Activated CD4-positive, CD25-positive, alpha-beta regulatory T cell treated with anti-CD3 and anti-CD28 coated beads, Interleukin-2, amount 50 U/mL, for 24 hours (primary cell): Measurements from ENCODE around the gene MYLIP.

Experiments used
- ATAC-seq, 2 donors: fragments of 150-1000 bp; cut with Tn5 transposase; one replicate each; pipeline ENCODE4 v1.10.0; 2021; ENCODE audit warnings: mild to moderate bottlenecking in 1 of 2, moderate library complexity in 1 of 2

Gene MYLIP

GRCh38 chr6:16128759-16129622, at the start of gene MYLIP:
MYLIP (plus strand) TSS chr6:16129086; CDS start chr6:16129323, 237 bp downstream.
- ATAC-seq: peak; percentile 90 to 92

- no peak for ATAC-seq
Observed at GRCh38 chr6:16079354-16079753, 49.5 kb upstream of the MYLIP start.

GRCh38 chr6:16080204-16080603, 48.7 kb upstream of the MYLIP start:
- no peak for ATAC-seq

GRCh38 chr6:16081326-16081725, 47.6 kb upstream of the MYLIP start:
- no peak for ATAC-seq

GRCh38 chr6:16082361-16082760, 46.5 kb upstream of the MYLIP start:
- no peak for ATAC-seq

GRCh38 chr6:16086965-16087364, 41.9 kb upstream of the MYLIP start:
- ATAC-seq: no peak

- ATAC-seq: no peak
Observed at GRCh38 chr6:16087386-16087785, 41.5 kb upstream of the MYLIP start.

- ATAC-seq: no peak
Observed at GRCh38 chr6:16088409-16088808, 40.5 kb upstream of the MYLIP start.

- ATAC-seq: peak; percentile 21 to 59
Observed at GRCh38 chr6:16089232-16090062, 39.4 kb upstream of the MYLIP start.

GRCh38 chr6:16090452-16090851, 38.4 kb upstream of the MYLIP start:
- no peak for ATAC-seq

GRCh38 chr6:16090920-16091319, 38.0 kb upstream of the MYLIP start:
- no peak for ATAC-seq

GRCh38 chr6:16092140-16092539, 36.7 kb upstream of the MYLIP start:
- no peak for ATAC-seq

GRCh38 chr6:16092990-16093389, 35.9 kb upstream of the MYLIP start:
- ATAC-seq: no peak

GRCh38 chr6:16095180-16095579, 33.7 kb upstream of the MYLIP start:
- no peak for ATAC-seq

GRCh38 chr6:16097382-16098171, 31.3 kb upstream of the MYLIP start:
- peak; percentile 38 to 63 for ATAC-seq

GRCh38 chr6:16098211-16098610, 30.7 kb upstream of the MYLIP start:
- no peak for ATAC-seq

- ATAC-seq: no peak
Observed at GRCh38 chr6:16102208-16102607, 26.7 kb upstream of the MYLIP start.

GRCh38 chr6:16103722-16104121, 25.2 kb upstream of the MYLIP start:
- ATAC-seq: no peak

GRCh38 chr6:16104624-16105433, 24.1 kb upstream of the MYLIP start:
- ATAC-seq: no peak

- ATAC-seq: no peak
Observed at GRCh38 chr6:16105854-16106253, 23.0 kb upstream of the MYLIP start.

- no peak for ATAC-seq
Observed at GRCh38 chr6:16106991-16107787, 21.7 kb upstream of the MYLIP start.
